Fibroblast of peridontal ligament (primary cell): Measurements from ENCODE around the gene SLC25A44.

ENCODE experiments used
- DNase-seq: peaks from one replicate; pipeline ENCODE4 v3.0.0-alpha.2; 2010; ENCODE audit errors: extremely low read depth

SLC25A44 gene

DNA sequence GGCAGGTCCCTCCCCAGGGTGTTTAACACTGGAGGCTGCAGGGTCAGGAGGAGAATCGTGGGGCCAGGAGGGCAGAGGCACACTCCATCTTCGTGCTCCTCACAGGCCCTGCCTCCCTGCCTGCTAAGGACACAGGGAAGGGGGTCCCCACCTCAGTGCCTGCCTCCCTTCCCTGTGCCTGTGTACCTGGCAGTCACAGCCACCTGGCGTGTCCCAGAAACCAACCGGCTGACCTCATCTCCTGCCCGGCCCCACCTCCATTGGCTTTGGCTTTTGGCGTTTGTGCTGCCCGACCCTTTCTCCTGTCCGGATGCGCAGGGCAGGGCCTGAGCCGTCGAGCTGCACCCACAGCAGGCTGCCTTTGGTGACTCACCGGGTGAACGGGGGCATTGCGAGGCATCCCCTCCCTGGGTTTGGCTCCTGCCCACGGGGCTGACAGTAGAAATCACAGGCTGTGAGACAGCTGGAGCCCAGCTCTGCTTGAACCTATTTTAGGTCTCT is 47.5 kb downstream of the SLC25A44 start:
- DNase-seq = peak; percentile 33

DNA sequence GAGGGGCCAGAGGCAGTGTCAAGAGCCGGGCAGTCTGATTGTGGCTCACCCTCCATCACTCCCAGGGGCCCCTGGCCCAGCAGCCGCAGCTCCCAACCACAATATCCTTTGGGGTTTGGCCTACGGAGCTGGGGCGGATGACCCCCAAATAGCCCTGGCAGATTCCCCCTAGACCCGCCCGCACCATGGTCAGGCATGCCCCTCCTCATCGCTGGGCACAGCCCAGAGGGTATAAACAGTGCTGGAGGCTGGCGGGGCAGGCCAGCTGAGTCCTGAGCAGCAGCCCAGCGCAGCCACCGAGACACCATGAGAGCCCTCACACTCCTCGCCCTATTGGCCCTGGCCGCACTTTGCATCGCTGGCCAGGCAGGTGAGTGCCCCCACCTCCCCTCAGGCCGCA is 48.0 kb downstream of the SLC25A44 start, which contains the start of gene BGLAP:
Gene BGLAP, plus strand, starts transcription at position 259 of the 400 bp plus-strand sequence. Its CDS starts 48 bp downstream, at position 307.
- no peak for DNase-seq

DNA sequence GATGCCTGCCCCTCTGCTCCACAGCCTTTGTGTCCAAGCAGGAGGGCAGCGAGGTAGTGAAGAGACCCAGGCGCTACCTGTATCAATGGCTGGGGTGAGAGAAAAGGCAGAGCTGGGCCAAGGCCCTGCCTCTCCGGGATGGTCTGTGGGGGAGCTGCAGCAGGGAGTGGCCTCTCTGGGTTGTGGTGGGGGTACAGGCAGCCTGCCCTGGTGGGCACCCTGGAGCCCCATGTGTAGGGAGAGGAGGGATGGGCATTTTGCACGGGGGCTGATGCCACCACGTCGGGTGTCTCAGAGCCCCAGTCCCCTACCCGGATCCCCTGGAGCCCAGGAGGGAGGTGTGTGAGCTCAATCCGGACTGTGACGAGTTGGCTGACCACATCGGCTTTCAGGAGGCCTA is 48.8 kb downstream of the SLC25A44 start:
- no peak for DNase-seq

DNA sequence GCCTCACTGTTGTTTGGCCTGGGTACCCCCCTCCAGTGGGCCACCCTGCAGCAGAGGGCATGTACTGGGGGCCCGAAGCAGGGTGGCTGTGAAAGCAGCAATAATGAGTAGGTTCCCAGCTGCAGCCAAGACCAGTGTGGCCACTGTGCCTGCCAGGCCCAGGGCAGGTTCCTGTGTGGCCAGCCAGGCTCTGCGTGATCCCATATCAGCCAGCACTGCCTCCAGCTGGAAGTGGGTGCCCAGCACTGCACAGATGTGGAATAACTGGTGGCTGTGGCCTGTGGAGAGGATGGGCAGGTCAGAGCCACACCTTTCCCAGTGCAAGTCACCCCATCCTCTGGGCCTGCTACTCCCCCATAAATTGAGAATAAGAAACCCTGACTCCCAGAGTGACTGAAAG is 50.2 kb downstream of the SLC25A44 start:
- DNase-seq = no peak

DNA sequence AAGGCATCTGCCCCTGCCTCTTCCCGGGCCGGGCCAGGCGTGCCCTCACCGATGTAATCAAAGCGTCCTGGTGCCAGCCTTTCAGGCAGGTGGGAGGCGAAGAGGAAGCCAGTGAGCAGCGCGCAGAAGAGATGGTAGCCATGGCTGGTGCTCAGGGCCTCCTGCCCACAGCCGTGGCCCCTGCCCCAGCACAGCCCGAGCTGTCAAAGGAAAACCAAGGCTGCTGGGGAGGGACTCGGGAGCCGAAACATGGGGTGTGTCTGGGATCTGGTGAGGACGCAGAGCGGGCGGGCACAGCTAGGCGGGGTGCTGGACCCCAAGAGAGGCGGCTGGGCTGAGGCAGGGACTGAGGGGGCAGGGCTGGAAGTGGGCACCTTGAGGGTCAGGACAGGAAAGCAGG is 50.8 kb downstream of the SLC25A44 start:
- no peak for DNase-seq

DNA sequence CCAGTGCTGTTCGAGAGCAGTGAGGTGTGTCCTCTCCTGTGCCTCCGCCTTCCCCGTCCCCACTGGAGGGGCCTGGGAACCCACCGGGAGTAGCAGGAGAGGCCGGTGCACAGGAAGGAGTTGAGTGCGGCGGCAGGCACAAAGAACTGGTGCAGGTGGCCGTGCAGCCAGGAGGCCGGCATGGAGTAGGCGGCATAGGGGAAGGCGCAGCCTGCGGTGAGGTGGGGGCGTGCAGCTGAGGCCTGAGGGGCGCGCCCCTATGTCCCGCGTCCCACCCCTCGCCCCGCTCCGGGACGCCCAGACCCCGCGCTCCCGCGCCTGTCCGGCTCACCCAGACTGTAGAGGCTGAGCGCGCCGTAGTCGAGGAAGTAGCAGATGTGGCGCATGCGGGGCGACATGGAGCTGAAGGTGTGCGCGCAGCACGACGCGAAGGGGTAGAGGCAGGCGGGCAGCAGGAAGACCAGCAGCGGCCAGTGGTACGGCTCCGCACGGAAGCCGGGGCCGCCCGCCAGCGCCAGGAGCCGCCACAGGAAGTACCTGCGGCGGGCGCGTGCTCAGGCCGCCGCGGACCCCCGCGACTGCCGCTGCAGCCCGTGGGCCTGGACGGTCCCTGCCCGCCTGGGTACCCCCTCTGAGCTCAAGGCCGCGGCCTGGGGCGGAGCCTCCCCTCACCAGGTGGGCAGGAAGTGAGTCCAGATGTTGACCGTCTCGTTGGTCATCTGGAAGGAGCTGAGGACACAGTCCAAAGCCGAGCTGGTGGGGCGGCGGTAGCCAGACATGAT is 51.7 kb downstream of the SLC25A44 start:
- no peak for DNase-seq

DNA sequence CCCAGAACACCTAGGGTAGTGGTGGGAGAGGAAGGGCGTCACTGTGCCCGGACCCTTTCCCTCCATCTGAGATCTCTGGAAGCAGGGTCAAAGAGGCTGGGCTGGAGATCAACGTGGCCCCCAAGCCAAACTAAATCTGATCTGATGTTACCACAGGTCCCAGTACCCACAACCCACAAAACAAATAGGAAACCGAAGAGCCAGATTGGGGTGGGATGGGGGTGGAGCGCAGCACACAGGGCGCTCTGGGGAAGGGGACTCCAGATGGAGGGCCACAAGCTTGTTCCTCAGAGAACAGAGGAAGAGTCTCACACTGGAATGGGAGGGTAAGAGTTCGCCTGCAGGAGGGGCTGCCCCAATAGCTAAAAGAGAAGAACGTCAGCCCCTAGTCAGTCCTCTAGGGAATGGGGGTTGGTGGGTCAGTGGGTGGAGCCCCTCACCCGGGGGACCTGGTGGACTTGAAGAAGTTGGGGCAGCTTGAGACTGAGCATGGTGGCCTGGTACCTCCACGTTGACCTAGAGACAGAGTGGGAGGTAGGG is 52.4 kb downstream of the SLC25A44 start:
- no peak for DNase-seq

DNA sequence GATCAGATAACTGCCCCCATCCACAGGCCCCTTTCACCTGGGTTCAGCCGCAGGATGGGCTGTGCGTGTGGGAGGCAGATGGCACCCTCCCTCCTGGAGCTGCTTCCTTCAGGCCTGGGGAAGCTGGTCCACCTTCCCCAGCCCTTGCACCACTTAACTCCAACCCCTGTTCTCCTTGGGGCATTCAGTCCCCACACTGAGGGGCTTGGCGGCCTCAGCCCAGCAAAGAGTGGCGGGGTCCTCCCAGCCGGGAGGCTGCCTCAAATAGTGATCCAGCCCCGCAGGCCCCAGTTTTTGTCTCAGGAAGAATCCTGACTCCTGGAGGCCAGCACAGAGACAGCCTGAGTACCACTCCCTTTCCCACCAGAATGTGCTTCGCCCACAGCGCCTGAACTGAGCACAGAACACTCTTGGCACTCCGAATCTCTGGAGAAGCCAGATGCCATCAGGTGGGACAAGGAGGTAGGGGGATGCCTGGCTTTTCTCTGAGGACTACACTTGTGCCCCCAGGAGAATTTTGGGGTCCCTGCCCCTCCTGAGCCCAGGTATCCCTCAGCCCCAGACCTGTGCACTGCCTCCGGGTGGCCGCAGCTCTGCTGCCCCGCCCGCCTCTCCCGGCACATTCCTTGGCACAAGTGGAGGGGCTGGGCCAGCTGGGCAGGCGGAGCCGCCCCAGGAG is 53.0 kb downstream of the SLC25A44 start:
- DNase-seq = no peak

DNA sequence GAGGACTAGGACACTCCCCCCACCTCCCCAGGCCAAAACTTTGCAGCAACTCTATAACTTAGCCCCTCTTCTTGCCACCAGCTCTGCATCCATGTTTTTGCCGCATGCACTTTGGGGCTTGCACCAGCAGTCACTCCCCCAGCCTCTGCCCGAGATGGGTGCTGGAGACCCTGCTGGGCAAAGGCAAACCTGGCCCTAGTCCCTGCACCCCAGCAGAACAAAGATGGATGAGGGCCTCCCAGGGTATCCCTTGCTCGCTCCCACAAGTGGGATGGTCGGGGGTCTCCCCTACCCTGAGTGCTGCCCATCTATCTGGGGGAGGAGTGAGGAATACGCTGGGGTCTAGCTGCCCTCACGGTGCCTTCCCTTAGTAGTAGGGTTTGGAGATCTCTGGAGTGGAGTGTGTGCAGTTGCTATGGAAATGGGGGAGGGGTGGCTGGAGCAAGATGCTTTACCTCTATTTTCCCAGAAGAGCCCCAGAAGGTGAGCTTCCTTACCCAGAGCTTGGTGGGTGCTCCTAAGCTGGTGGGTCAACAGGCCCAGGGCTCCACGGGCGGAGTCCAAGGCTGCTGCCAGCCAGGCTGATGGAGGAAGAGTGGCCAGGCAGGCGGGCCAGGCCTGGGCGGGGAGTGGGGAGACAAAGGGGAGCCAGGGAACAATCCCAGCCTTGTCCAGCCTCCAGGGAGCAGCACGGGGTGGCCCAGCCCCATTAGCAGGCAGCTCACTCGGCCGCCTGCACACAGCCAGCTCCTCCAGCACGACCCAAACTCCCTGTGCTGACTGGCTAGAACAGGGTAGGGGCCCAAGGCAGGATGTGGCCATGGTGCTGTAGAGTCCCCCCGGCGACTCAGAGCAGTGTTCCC is 53.8 kb downstream of the SLC25A44 start, which contains the start of gene PAQR6:
Gene PAQR6, minus strand, starts transcription at position 597 of the 863 bp plus-strand sequence. CDS start 1,325 bp downstream, outside the sequence.
- no peak for DNase-seq

DNA sequence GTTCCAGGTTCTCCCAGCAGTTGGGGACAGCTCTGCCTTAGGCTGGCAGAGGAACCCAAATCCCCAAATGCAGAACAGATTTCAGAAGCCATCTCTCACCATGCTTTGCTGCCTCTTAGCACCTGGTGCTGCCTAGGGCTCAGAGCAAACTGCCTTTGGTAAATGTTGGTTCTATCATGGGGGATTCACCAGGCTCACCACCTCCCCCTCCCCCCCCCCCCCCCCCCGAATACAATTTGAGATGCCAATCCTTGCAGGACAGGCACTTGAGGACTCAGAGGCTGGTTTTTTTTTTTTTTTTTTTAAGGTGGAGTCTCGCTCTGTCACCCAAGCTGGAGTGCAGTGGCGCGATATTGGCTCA is 54.4 kb downstream of the SLC25A44 start:
- DNase-seq = no peak

DNA sequence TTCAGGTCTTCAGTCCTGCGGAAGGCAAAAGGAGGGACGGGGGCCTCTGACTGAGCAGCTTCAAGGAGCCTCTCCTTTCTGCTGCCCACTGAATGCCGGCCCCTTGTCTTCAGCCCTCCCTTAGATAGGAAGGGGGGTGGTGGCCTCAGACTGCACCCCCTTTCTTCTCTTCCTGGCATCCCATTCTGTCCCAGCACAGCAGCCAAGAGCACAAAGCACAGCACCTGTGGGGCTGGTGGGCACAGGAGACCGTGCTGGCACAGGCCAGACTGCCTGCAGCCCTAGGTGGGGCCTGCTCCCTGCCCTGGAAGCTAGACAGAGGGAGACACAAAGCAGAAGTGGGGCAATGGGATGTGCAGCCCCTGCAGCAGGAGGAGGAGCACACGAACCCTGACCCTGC is 55.7 kb downstream of the SLC25A44 start:
- DNase-seq = no peak

DNA sequence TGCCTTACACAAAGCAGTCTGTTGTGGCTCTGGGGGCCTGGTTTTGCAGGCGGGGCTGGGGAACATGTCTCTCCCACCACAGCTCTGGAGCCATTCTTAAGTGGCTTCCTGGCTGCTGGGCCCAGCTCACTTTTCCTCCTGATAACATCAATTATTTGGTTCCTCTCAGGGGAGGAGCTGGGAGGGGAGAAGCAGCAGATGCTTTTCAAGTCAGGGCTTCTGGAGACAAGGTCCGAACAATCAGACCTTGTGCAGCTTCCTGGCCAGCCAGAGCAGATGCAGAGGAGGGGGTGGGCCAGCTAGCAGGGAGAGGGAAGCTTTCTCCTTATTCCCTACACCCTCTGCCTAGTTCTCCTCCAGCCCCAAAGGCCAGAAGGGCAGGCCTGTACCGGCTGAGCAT is 57.6 kb downstream of the SLC25A44 start:
- no peak for DNase-seq

DNA sequence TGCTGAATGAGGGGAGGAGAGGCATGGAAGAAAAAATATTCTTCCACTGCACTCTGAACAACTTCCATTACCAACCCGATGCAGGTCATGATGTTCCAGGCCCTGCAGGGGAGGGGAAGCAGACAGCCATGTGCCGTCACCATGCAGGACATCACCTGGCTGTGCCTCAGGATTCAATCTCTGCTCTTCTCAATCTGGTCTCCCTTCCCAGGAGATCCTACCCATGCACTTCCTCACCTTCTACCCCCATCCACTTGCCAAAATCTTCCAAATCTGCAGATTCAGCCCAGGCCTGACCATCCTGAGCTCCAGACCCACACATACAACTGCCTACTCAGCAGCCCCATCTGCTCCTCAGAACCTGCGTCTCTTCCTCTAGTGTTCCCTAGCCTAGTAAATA is 59.7 kb downstream of the SLC25A44 start:
- DNase-seq = no peak

DNA sequence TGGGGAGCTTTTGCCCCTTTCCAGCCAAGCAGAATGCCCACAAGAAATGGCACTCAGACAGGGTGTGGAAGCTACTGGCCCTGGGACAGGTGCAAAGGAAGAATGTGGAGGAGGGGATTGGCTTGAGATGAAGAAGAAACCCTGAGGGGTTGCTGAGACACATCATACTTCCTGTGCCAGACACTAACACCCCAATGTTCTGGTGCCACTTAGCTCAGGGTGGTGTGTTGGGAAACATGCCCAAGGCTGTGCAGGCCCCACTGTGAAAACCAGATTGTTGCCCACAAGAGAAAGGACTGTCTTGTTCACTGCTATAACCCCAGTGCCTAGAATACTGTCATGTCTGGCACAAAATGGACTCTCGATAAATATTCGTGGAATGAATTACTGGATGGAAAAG is 63.8 kb downstream of the SLC25A44 start:
- DNase-seq = no peak

DNA sequence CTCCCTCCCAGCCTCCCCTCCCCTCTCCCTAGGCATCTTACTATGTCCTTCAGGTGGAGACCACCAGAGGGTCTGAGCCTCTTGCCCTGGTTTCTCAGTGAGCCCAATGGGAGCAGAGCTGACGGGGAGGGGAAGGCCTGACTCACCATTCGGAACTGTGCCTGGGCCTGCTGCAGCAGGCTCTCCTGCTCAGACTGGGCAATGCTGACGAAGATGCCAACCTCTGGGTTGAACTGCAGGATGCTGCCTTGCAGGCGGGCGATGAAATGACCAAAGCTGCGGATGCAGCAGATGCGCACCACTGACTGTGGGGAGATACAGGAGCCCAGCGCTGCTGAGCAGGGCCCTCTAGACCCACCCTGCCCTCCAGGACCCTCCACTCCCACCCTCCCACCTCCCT is 65.0 kb downstream of the SLC25A44 start:
- no peak for DNase-seq

DNA sequence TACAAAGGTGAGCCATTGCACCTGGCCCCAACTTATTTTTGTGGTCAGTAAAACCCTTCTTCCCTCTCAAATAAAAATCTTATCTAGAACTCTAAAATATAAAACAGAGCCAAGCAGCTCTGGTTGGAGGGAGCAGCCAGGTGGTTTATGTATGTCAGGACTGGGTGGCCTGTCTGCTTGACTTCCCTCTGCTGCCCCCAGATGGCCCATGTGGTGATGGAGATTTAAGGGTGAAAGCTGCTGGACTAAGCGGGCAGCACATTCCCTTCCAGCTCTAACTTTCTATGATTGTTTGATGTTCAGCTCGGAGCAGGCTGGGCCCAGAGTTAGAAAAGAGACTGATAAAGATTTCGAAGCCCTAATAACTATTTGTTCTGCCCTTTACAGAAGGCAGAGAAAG is 65.9 kb downstream of the SLC25A44 start:
- DNase-seq = no peak

DNA sequence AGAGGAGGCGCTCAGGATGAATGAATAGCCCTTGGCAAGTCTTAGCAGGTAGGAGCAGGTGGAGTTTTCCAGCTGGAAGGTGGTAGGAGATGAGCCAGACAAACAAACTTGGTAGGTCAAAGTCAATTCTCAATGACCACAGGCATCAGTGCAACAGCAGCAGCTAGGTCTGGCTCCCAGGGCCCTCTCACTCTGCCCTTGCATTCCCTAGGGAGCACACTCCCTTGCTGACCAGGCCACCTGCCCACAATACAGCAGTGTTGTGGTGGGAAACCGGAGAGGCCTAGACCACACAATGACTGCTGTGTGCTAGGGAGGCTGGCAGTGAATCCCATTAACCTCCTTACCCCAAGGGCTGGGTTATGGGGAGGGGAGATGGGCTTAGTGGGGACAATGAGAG is 67.0 kb downstream of the SLC25A44 start:
- no peak for DNase-seq
